ENCODE measurements around the gene KRT39. TPM values are rescaled to one million over a fixed set of nuclear protein-coding genes. Genes with fewer than 3 reads are reported as not detected.

Gene KRT39
- total RNA-seq, 1 experiment from 2014 or later = not detected

DNA sequence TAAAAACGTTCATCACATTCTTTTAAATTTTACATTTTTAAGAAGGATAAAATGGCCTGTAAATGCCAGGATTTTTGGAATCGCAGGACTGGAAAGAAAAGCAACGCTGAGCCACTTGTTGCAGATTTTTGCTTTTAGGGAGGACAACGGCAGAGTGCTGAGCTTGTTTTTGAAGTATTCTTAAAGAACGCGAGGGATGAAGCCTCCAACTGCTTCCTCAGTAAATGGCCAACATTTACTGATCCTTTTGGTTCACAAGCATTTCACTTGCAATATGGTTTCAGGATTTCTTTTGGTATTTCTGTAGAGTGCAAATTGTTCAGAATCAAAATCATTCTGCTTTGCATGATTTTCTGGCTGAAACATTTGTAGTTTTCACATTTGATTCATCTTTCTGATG lies 26.5 kb downstream of the KRT39 start:
- CTCF ChIA-PET = no interaction called here
- Mint-ChIP-seq H3K9me3 (ENCODE audit: low read depth, unreplicated experiment) (peaks cover 5% of the 10 kb centered on the region), H3K4me1 (ENCODE audit: low read depth, unreplicated experiment) (peaks cover 41% of the 10 kb centered on the region), H3K4me3 (ENCODE audit: low read depth, unreplicated experiment) (no peak overlapping the region), H3K27ac (ENCODE audit: unreplicated experiment) (no peak overlapping the region), H3K36me3 (ENCODE audit: insufficient read depth, unreplicated experiment) (peaks cover 41% of the 10 kb centered on the region), H3K27me3 (ENCODE audit: unreplicated experiment) (no peaks in the 10 kb centered on the region)
- BruUV-seq (replicated peaks) = no TSS peak
- TF ChIP-seq, protein P1, sequence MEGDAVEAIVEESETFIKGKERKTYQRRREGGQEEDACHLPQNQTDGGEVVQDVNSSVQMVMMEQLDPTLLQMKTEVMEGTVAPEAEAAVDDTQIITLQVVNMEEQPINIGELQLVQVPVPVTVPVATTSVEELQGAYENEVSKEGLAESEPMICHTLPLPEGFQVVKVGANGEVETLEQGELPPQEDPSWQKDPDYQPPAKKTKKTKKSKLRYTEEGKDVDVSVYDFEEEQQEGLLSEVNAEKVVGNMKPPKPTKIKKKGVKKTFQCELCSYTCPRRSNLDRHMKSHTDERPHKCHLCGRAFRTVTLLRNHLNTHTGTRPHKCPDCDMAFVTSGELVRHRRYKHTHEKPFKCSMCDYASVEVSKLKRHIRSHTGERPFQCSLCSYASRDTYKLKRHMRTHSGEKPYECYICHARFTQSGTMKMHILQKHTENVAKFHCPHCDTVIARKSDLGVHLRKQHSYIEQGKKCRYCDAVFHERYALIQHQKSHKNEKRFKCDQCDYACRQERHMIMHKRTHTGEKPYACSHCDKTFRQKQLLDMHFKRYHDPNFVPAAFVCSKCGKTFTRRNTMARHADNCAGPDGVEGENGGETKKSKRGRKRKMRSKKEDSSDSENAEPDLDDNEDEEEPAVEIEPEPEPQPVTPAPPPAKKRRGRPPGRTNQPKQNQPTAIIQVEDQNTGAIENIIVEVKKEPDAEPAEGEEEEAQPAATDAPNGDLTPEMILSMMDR (IDR thresholded peaks at IDR 0.05; ENCODE audit: unreplicated experiment) = no peak
- intact Hi-C loops (cut with micrococcal nuclease; ENCODE audit: unreplicated experiment) = no loop called here
- no peak for DNase-seq

- peaks cover 5% of the 10 kb centered on the region for H3K9me3 Mint-ChIP-seq (ENCODE audit: low read depth, unreplicated experiment)
- H3K4me3 Mint-ChIP-seq (ENCODE audit: low read depth, unreplicated experiment) = peak overlapping the region; percentile 71
- intact Hi-C loops (cut with micrococcal nuclease; ENCODE audit: unreplicated experiment) = loop anchor here (10.0 kb wide), 1 partner anchor 586 kb away; the partner anchor contains the start of gene KRT19
- H3K27me3 Mint-ChIP-seq (ENCODE audit: unreplicated experiment) = no peaks in the 10 kb centered on the region
- CTCF ChIA-PET = interaction anchor here (0.7 to 5.9 kb wide), 4 partner anchors 7 to 684 kb away, joined by 3 to 48 read pairs (median 16); no protein-coding TSS in a partner anchor
- H3K27ac Mint-ChIP-seq (ENCODE audit: unreplicated experiment) = peak overlapping the region; percentile 96
- BruUV-seq (replicated peaks) = no TSS peak
- H3K36me3 Mint-ChIP-seq (ENCODE audit: insufficient read depth, unreplicated experiment) = peaks cover 54% of the 10 kb centered on the region
- DNase-seq = no peak
- H3K4me1 Mint-ChIP-seq (ENCODE audit: low read depth, unreplicated experiment) = peaks cover 29% of the 10 kb centered on the region
- TF ChIP-seq, protein P1 (IDR thresholded peaks at IDR 0.05; ENCODE audit: unreplicated experiment) = no peak
Measured at GRCh38 chr17:40938981-40939380, 27.8 kb downstream of the KRT39 start.

DNA sequence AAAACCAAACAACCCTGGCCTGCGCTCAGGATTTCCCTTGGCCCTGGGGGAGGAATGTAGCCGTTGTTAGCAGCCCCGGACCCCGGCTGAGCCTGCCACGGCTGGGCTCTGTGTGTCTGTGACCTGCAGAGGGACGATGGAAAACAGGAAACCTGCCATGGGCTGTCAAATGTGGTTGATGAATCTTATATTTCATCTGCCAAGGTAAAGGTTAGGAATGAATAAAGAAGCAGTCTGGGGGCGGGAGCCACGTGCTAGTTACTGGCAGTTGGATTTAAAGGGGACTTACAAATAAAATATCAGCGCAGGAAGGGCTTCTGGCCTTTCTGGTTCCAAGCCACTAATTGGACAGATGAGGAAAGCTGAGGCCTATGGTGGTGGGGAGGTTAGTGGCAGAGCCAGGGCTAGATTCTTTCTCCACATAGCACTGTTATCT lies 29.3 kb downstream of the KRT39 start, which contains the start of gene KRT23:
TSS of gene KRT23 (minus strand) at position 263 of the 436 bp plus-strand sequence. CDS start 1,043 bp downstream, outside the sequence.
- intact Hi-C loops (cut with micrococcal nuclease; ENCODE audit: unreplicated experiment) = loop anchor here (1.0 to 10.0 kb wide), 2 partner anchors 15 to 587 kb away; partner anchors contain the start of gene KRT19
- peak; percentile 87 for DNase-seq
- Mint-ChIP-seq H3K27me3 (ENCODE audit: unreplicated experiment) (no peaks in the 10 kb centered on the region), H3K9me3 (ENCODE audit: low read depth, unreplicated experiment) (peaks cover under 1% of the 10 kb centered on the region), H3K36me3 (ENCODE audit: insufficient read depth, unreplicated experiment) (peaks cover 70% of the 10 kb centered on the region), H3K4me1 (ENCODE audit: low read depth, unreplicated experiment) (peaks cover 43% of the 10 kb centered on the region), H3K27ac (ENCODE audit: unreplicated experiment) (peak within 1 kb of the TSS; percentile 96), H3K4me3 (ENCODE audit: low read depth, unreplicated experiment) (peak within 1 kb of the TSS; percentile 71)
- CTCF ChIA-PET = interaction anchor here (0.6 to 6.1 kb wide), 15 partner anchors 9 to 385 kb away, joined by 3 to 48 read pairs (median 6); partner anchors contain the start of genes KRTAP1-1 and KRTAP2-3
- BruUV-seq (replicated peaks) = no TSS peak
- TF ChIP-seq, protein P1 (IDR thresholded peaks at IDR 0.05; ENCODE audit: unreplicated experiment) = no peak

- CTCF ChIA-PET = interaction anchor here (0.5 to 6.1 kb wide), 19 partner anchors 9 to 799 kb away, joined by 3 to 48 read pairs (median 6); partner anchors contain the start of genes KRTAP1-1 and KRTAP2-3
- BruUV-seq (replicated peaks) = TSS peak; percentile 34
- peak overlapping the region; percentile 71 for H3K4me3 Mint-ChIP-seq (ENCODE audit: low read depth, unreplicated experiment)
Measured at GRCh38 chr17:40936976-40937375, 29.8 kb downstream of the KRT39 start.

More at GRCh38 chr17:40936976-40937375, 29.8 kb downstream of the KRT39 start:
- Mint-ChIP-seq H3K4me1 (ENCODE audit: low read depth, unreplicated experiment) (peaks cover 44% of the 10 kb centered on the region), H3K36me3 (ENCODE audit: insufficient read depth, unreplicated experiment) (peaks cover 74% of the 10 kb centered on the region), H3K27ac (ENCODE audit: unreplicated experiment) (peak overlapping the region; percentile 96), H3K9me3 (ENCODE audit: low read depth, unreplicated experiment) (no peaks in the 10 kb centered on the region), H3K27me3 (ENCODE audit: unreplicated experiment) (no peaks in the 10 kb centered on the region)
- DNase-seq = peak; percentile 71
- TF ChIP-seq, protein P1 (IDR thresholded peaks at IDR 0.05; ENCODE audit: unreplicated experiment) = no peak
- intact Hi-C loops (cut with micrococcal nuclease; ENCODE audit: unreplicated experiment) = loop anchor here (1.0 to 10.0 kb wide), 5 partner anchors 15 to 588 kb away; partner anchors contain the start of genes KRT19, KRTAP1-1 and KRTAP2-3
